Testis (tissue), 2 donors: Measurements from ENCODE around the gene PIGZ.

Source experiments
- CTCF ChIP-seq, 3 experiments: fragments of 450-650 bp in 2 of 3; fragments of 200-600 bp in 1 of 3; sonication (generic) in 1 of 3; IDR thresholded peaks; one replicate each; pipeline ENCODE4 v1.5.1; 2016 to 2019; ENCODE audit warnings: antibody characterized with exemption in 3 of 3, mild to moderate bottlenecking in 2 of 3, moderate library complexity in 1 of 3
- POLR2A ChIP-seq: fragments of 450-650 bp; IDR thresholded peaks from one replicate; pipeline ENCODE4 v1.6.1; 2017; ENCODE audit warnings: antibody characterized with exemption, mild to moderate bottlenecking, moderate library complexity

- no peak for TF ChIP-seq CTCF (IDR thresholded peaks at IDR 0.05)
- no peak for TF ChIP-seq POLR2A
These were observed 47.9 kb downstream of the PIGZ start for GRCh38 chr3:196920733-196921132.
